HEK293 (cell line): ENCODE data around the gene CD163L1.

Experiments used
- CTCF ChIA-PET: fragments of 350-600 bp; formaldehyde crosslinking; extraction: SDS; loops from one replicate; lab custom pipeline; 2021; ENCODE audit warnings: antibody characterized with exemption; lab: Yijun Ruan, JAX
- POLR2A ChIA-PET: fragments of 300-600 bp; formaldehyde crosslinking; extraction: SDS; loops from one replicate; lab custom pipeline; 2020; ENCODE audit warnings: antibody characterized with exemption, inconsistent platforms; lab: Yijun Ruan, JAX
- H3K27ac ChIP-seq: fragments of 200-500 bp; sonication (Bioruptor generic); 2 replicates; pipeline ENCODE4 v1.5.1; 2014; ENCODE audit warnings: low read depth, low read length, control low read depth, inconsistent platforms; ENCODE audit errors: extremely low read depth
- H3K36me3 ChIP-seq, 2 experiments: fragments of 200-500 bp in 1 of 2; sonication (Bioruptor generic) in 1 of 2; 1 replicate in 1 of 2; 2 replicates in 1 of 2; pipeline ENCODE4 v1.5.1; 2014 to 2017; ENCODE audit warnings: inconsistent platforms in 2 of 2, low read length in 2 of 2; ENCODE audit not compliant: control insufficient read depth in 2 of 2, insufficient read depth in 1 of 2
- H3K4me1 ChIP-seq: fragments of 200-500 bp; sonication (Bioruptor generic); 2 replicates; pipeline ENCODE4 v1.5.1; 2014; ENCODE audit warnings: mild to moderate bottlenecking, low read length, inconsistent platforms; ENCODE audit not compliant: control insufficient read depth, insufficient read depth
- H3K4me3 ChIP-seq: 2 replicates; pipeline ENCODE4 v1.5.1; 2011; ENCODE audit warnings: low read depth, mild to moderate bottlenecking, control low read depth, low read length, moderate library complexity
- H3K9me3 ChIP-seq: fragments of 200-500 bp; sonication (Bioruptor generic); 2 replicates; pipeline ENCODE4 v1.5.1; 2014; ENCODE audit warnings: low read depth, low read length, inconsistent platforms; ENCODE audit not compliant: control insufficient read depth, insufficient read depth
- HOXC10 ChIP-seq: sonication (generic); formaldehyde crosslinking; IDR thresholded peaks from 2 replicates; pipeline ENCODE4 v1.8.1; 2023; ENCODE audit warnings: mild to moderate bottlenecking, missing genetic modification reagents
- KLF1 ChIP-seq: fragments of 450-650 bp; formaldehyde crosslinking; IDR thresholded peaks from 2 replicates; pipeline ENCODE4 v1.5.1; 2016; ENCODE audit warnings: missing biosample characterization, missing genetic modification characterization
- ZBTB7A ChIP-seq: fragments of 450-650 bp; formaldehyde crosslinking; IDR thresholded peaks from 2 replicates; pipeline ENCODE4 v1.5.1; 2016; ENCODE audit warnings: low read depth, missing biosample characterization, missing genetic modification characterization
- ZEB2 ChIP-seq: fragments of 450-650 bp; formaldehyde crosslinking; IDR thresholded peaks from 2 replicates; pipeline ENCODE4 v1.5.1; 2016; ENCODE audit warnings: missing biosample characterization, missing genetic modification characterization
- ZFP3 ChIP-seq: fragments of 450-650 bp; formaldehyde crosslinking; IDR thresholded peaks from 2 replicates; pipeline ENCODE4 v1.5.1; 2016; ENCODE audit warnings: low read depth, missing biosample characterization, missing genetic modification characterization
- ZNF157 ChIP-seq: fragments of 450-650 bp; formaldehyde crosslinking; IDR thresholded peaks from 2 replicates; pipeline ENCODE4 v1.5.1; 2016; ENCODE audit warnings: missing biosample characterization, missing genetic modification characterization
- ZNF548 ChIP-seq: fragments of 450-650 bp; formaldehyde crosslinking; IDR thresholded peaks from 2 replicates; pipeline ENCODE4 v1.5.1; 2016; ENCODE audit warnings: missing biosample characterization, missing genetic modification characterization
- ZNF596 ChIP-seq: fragments of 450-650 bp; IDR thresholded peaks from 2 replicates; pipeline ENCODE4 v1.5.0; 2018; ENCODE audit warnings: missing biosample characterization, mild to moderate bottlenecking, missing genetic modification characterization, moderate library complexity
- ZNF654 ChIP-seq: fragments of 450-650 bp; formaldehyde crosslinking; IDR thresholded peaks from 2 replicates; pipeline ENCODE4 v1.5.1; 2016; ENCODE audit warnings: low read depth, missing biosample characterization, missing genetic modification characterization
- ZNF677 ChIP-seq: fragments of 450-650 bp; IDR thresholded peaks from 2 replicates; pipeline ENCODE4 v1.5.0; 2018; ENCODE audit warnings: missing biosample characterization, mild to moderate bottlenecking, missing genetic modification characterization, moderate library complexity
- ZNF843 ChIP-seq: fragments of 450-650 bp; formaldehyde crosslinking; IDR thresholded peaks from 2 replicates; pipeline ENCODE4 v1.5.1; 2016; ENCODE audit warnings: missing biosample characterization, missing genetic modification characterization
- TF ChIP-seq, protein P1 (sequence below): fragments of 450-650 bp; IDR thresholded peaks from 2 replicates; pipeline ENCODE4 v1.5.1; 2018; ENCODE audit warnings: missing biosample characterization, mild to moderate bottlenecking, missing genetic modification characterization
- TF ChIP-seq, protein P2 (sequence below): fragments of 450-650 bp; formaldehyde crosslinking; IDR thresholded peaks from 2 replicates; pipeline ENCODE4 v1.5.1; 2016; ENCODE audit warnings: missing biosample characterization, missing genetic modification characterization
- TF ChIP-seq, protein P3 (sequence below): fragments of 450-650 bp; formaldehyde crosslinking; IDR thresholded peaks from 2 replicates; pipeline ENCODE4 v1.5.1; 2016; ENCODE audit warnings: missing biosample characterization, missing genetic modification characterization, low read depth
- TF ChIP-seq, protein P4 (sequence below): fragments of 450-650 bp; formaldehyde crosslinking; IDR thresholded peaks from 2 replicates; pipeline ENCODE4 v1.5.1; 2016; ENCODE audit warnings: missing biosample characterization, missing genetic modification characterization
- TF ChIP-seq, protein P5 (sequence below): fragments of 450-650 bp; formaldehyde crosslinking; optimal IDR thresholded peaks from 2 replicates; pipeline ENCODE3; 2016; ENCODE audit warnings: missing biosample characterization, mild to moderate bottlenecking, missing genetic modification characterization
- TF ChIP-seq, protein P6 (sequence below): fragments of 450-650 bp; formaldehyde crosslinking; IDR thresholded peaks from 2 replicates; pipeline ENCODE4 v1.5.1; 2016; ENCODE audit warnings: missing biosample characterization, missing genetic modification characterization, borderline replicate concordance
- TF ChIP-seq, protein P7 (sequence below): fragments of 450-650 bp; formaldehyde crosslinking; IDR thresholded peaks from 2 replicates; pipeline ENCODE4 v1.5.1; 2017; ENCODE audit warnings: missing biosample characterization, missing genetic modification characterization

CD163L1 gene

DNA sequence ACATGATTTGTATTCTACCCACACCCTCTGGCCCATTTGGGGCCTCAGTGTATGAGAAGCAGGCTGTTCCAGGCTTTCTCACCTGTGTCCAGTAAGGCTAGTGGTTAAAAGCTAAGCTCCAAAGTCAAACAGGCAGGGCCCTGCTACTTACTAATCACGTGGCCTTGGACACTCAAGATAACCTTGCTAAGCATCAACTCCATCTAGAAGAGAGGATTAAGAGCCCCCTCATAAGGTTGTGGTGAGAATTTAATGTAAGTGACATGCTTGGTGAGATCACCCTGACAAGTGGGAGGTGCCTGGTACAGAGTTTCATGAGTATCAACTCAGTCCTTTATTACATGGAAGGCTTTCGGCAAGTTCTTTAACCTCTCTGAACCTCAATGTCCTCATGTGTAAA, 122.3 kb downstream of the CD163L1 start:
- H3K9me3 ChIP-seq, result no peaks in the 10 kb centered on the region
- H3K27ac ChIP-seq, result no peak overlapping the region
- no peaks in the 10 kb centered on the region for H3K36me3 ChIP-seq
- no peaks in the 10 kb centered on the region for H3K4me1 ChIP-seq
- CTCF ChIA-PET, result no interaction called here
- POLR2A ChIA-PET, result no interaction called here
- no peak overlapping the region for H3K4me3 ChIP-seq
- TF ChIP-seq ZEB2 (tag by site-specific recombination) (no peak), ZNF654 (tag by site-specific recombination) (no peak), HOXC10 (no peak), ZFP3 (tag by site-specific recombination) (no peak), ZNF596 (tag by site-specific recombination) (no peak), ZNF157 (tag by site-specific recombination) (no peak), ZNF677 (tag by site-specific recombination) (no peak)
- TF ChIP-seq, protein P1, sequence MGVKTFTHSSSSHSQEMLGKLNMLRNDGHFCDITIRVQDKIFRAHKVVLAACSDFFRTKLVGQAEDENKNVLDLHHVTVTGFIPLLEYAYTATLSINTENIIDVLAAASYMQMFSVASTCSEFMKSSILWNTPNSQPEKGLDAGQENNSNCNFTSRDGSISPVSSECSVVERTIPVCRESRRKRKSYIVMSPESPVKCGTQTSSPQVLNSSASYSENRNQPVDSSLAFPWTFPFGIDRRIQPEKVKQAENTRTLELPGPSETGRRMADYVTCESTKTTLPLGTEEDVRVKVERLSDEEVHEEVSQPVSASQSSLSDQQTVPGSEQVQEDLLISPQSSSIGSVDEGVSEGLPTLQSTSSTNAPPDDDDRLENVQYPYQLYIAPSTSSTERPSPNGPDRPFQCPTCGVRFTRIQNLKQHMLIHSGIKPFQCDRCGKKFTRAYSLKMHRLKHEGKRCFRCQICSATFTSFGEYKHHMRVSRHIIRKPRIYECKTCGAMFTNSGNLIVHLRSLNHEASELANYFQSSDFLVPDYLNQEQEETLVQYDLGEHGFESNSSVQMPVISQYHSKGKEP (tag by site-specific recombination), result no peak
- TF ChIP-seq, protein P2, sequence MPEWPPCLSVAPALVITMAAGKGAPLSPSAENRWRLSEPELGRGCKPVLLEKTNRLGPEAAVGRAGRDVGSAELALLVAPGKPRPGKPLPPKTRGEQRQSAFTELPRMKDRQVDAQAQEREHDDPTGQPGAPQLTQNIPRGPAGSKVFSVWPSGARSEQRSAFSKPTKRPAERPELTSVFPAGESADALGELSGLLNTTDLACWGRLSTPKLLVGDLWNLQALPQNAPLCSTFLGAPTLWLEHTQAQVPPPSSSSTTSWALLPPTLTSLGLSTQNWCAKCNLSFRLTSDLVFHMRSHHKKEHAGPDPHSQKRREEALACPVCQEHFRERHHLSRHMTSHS, result no peak
- TF ChIP-seq, protein P3, sequence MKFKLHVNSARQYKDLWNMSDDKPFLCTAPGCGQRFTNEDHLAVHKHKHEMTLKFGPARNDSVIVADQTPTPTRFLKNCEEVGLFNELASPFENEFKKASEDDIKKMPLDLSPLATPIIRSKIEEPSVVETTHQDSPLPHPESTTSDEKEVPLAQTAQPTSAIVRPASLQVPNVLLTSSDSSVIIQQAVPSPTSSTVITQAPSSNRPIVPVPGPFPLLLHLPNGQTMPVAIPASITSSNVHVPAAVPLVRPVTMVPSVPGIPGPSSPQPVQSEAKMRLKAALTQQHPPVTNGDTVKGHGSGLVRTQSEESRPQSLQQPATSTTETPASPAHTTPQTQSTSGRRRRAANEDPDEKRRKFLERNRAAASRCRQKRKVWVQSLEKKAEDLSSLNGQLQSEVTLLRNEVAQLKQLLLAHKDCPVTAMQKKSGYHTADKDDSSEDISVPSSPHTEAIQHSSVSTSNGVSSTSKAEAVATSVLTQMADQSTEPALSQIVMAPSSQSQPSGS, result no peak
- TF ChIP-seq, protein P4, sequence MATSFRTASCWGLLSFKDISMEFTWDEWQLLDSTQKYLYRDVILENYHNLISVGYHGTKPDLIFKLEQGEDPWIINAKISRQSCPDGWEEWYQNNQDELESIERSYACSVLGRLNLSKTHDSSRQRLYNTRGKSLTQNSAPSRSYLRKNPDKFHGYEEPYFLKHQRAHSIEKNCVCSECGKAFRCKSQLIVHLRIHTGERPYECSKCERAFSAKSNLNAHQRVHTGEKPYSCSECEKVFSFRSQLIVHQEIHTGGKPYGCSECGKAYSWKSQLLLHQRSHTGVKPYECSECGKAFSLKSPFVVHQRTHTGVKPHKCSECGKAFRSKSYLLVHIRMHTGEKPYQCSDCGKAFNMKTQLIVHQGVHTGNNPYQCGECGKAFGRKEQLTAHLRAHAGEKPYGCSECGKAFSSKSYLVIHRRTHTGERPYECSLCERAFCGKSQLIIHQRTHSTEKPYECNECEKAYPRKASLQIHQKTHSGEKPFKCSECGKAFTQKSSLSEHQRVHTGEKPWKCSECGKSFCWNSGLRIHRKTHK, result no peak
- TF ChIP-seq, protein P5, sequence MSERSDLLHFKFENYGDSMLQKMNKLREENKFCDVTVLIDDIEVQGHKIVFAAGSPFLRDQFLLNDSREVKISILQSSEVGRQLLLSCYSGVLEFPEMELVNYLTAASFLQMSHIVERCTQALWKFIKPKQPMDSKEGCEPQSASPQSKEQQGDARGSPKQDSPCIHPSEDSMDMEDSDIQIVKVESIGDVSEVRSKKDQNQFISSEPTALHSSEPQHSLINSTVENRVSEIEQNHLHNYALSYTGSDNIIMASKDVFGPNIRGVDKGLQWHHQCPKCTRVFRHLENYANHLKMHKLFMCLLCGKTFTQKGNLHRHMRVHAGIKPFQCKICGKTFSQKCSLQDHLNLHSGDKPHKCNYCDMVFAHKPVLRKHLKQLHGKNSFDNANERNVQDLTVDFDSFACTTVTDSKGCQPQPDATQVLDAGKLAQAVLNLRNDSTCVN (tag by site-specific recombination), result no peak
- TF ChIP-seq, all 188 proteins: peak for 0

DNA sequence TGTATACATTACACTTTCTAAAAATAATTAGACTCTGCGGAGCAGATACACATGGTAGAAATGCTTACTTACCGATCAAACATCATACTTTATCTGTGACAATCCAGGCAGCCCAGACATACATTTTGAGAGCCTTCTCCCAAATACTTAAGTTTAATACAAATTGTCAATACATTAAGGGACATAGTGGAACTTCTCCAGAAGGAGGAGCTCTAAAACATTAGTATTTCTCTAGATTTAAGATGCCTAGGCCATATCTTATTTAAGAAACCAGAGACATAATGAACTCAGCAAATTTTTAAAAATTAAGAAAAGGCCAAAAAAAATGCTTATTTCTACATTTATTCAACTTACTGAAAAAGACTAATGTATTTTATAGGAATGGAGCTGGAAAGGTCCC, 124.0 kb downstream of the CD163L1 start:
- ChIA-PET POLR2A (no interaction called here), CTCF (interaction anchor here (1.2 kb wide), 1 partner anchor 254 kb away, joined by 3 read pairs; no protein-coding TSS in a partner anchor)
- no peak for TF ChIP-seq KLF1 (tag by site-specific recombination)
- TF ChIP-seq, protein P6, sequence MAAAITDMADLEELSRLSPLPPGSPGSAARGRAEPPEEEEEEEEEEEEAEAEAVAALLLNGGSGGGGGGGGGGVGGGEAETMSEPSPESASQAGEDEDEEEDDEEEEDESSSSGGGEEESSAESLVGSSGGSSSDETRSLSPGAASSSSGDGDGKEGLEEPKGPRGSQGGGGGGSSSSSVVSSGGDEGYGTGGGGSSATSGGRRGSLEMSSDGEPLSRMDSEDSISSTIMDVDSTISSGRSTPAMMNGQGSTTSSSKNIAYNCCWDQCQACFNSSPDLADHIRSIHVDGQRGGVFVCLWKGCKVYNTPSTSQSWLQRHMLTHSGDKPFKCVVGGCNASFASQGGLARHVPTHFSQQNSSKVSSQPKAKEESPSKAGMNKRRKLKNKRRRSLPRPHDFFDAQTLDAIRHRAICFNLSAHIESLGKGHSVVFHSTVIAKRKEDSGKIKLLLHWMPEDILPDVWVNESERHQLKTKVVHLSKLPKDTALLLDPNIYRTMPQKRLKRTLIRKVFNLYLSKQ (tag by site-specific recombination), result no peak
- TF ChIP-seq, protein P4, result no peak
- TF ChIP-seq, protein P7, sequence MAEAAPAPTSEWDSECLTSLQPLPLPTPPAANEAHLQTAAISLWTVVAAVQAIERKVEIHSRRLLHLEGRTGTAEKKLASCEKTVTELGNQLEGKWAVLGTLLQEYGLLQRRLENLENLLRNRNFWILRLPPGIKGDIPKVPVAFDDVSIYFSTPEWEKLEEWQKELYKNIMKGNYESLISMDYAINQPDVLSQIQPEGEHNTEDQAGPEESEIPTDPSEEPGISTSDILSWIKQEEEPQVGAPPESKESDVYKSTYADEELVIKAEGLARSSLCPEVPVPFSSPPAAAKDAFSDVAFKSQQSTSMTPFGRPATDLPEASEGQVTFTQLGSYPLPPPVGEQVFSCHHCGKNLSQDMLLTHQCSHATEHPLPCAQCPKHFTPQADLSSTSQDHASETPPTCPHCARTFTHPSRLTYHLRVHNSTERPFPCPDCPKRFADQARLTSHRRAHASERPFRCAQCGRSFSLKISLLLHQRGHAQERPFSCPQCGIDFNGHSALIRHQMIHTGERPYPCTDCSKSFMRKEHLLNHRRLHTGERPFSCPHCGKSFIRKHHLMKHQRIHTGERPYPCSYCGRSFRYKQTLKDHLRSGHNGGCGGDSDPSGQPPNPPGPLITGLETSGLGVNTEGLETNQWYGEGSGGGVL (tag by site-specific recombination), result no peak
- TF ChIP-seq ZNF843 (tag by site-specific recombination), result no peak
- TF ChIP-seq ZNF548 (tag by site-specific recombination), result no peak
- no peak for TF ChIP-seq ZBTB7A

More for the DNA sequence above, 124.0 kb downstream of the CD163L1 start:
- H3K4me1 ChIP-seq, result no peaks in the 10 kb centered on the region
- H3K36me3 ChIP-seq, result no peaks in the 10 kb centered on the region
- no peak overlapping the region for H3K4me3 ChIP-seq
- no peaks in the 10 kb centered on the region for H3K9me3 ChIP-seq
- H3K27ac ChIP-seq, result no peak overlapping the region
